ENCODE results near the gene REEP1.

- no peak for TF ChIP-seq POLR2AphosphoS5 (IDR thresholded peaks at IDR 0.05)
- TF ChIP-seq CTCF (IDR thresholded peaks at IDR 0.05): no peak
- no peak for TF ChIP-seq POLR2A (IDR thresholded peaks at IDR 0.05)
- no peak for TF ChIP-seq EP300 (IDR thresholded peaks at IDR 0.05)
These were observed 84.0 kb downstream of the REEP1 start for GRCh38 chr2:86253424-86253823.

Measured in suprapubic skin (tissue), 4 donors.